Measurements from ENCODE around the gene HIPK2.

Gene HIPK2

DNA sequence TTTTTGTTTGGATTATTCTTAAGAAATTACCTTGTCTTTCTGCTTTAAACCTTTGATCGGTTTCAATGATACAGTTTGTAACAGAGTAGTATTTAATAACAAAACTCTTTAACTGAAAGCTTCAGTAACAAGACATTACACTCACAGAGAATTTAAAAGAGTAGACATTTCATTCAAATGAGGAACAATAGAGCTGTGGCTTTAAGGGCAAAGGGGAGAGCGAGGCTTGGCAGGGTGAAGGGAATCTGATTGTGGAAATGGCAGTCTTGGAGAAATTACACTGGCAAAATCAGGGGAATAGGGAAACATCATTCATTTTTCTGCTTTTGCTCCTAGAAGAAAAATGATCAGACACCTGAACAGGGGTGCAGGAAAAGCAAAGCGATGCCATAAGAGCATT is 5.1 kb upstream of the HIPK2 start:
- no peak for DNase-seq

DNA sequence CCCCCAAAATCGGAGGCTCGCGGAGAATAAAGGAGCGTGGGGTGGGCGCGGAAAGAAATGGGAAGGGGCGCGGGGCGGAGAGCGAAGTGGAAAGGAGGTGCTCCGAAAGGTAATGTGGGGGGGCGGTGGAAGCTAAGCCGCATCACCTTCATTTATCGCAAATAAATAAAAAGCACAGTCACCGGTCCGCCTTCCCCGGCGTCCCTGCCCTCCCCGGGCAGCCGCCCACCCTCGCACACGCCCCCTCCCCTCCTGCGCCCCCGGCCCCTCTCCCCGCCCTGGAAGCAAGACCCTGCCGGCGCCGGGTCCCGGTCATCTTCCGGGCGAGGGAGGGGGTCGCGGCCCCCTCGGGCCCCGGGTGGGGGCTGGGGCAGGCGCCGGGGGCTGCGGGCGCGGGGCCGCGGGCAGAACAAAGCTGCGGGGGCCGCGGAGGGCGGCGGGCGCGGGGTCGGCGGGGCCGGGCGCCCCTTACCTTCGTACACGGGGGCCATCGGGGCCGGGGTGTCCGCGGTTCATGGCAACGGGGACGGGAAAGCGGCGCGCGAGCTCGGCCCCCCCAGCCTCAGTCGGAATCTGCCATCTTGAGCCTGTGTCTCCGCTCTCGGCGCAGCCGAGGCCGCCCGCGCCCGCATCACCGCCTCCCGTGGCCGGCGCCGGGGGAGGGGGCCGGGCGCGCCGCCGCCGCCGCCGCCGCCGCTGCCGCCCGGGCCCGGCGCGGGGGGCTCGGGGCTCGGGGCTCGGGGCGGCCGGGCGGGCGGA is 486 bp downstream of the HIPK2 start:
- no peak for DNase-seq

DNA sequence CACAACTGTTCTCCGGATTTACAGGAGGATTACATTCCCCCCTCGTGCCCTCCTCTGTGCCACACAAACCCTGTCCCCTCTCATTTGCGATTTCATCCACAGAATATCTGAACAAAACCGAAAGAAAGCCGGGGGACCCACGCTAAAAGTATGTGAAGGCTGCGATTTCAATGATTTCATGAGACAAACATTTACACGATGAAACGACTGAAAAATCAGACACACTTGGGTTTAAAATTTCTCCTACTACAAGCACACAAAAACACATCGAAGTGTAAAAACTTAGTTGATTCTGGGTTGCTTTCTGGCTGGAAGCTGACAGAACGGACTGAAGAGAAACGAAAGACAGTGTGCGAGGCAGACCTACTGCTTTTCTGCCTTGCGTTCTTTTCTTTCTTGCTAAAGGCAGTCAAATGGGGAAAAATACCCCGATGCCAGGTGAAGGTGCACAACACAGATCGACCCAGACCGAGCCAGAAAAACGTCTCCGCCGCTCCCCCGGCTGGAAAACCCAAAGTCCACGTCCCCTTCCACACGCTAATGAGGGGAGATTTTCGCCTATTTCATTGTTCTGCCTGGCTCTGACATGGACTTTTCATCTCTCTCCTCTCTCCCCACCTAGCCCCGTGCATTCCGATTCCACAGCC is 1.2 kb downstream of the HIPK2 start:
- DNase-seq = peak; percentile 57 to 70

DNA sequence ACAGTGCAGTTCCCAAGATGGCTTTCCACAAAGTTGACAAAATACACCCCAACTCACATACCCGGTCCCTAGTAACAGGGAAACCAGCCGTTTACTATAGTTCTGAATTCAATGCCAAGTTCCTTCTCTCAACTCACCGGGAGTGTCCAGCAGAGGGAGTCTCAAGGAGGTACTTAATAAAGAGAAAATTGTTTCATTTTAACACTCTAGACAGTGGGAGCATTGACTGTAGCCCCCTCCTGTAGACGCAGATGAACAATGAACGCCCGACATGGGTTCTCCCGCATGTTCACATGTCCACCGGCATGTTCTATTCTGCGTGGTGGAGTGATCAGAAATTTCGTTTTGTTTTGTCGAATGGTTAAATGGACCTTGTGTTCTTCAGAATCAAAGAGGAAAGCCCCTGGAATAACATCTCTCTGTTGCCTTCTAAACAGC is 1.9 kb downstream of the HIPK2 start:
- peak; percentile 72 to 93 for DNase-seq

DNA sequence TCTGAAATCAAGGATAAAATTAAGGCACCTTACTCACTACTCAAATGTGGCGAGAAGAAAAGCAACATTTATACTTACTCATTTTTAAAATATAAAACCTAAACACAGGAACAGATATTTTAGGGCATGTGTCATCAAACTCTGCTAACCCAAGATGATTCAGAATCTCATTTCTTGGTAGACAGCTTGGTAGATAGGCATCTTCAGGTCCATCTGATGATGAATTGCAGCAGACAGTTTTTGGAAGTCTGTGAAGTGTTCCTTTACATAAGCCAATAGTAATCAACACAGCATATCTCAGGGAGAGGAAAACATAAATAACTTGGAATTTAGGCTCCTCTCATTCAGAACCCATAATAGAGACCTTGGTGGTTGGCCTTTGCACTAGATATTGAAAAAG is 3.4 kb downstream of the HIPK2 start:
- DNase-seq = no peak

DNA sequence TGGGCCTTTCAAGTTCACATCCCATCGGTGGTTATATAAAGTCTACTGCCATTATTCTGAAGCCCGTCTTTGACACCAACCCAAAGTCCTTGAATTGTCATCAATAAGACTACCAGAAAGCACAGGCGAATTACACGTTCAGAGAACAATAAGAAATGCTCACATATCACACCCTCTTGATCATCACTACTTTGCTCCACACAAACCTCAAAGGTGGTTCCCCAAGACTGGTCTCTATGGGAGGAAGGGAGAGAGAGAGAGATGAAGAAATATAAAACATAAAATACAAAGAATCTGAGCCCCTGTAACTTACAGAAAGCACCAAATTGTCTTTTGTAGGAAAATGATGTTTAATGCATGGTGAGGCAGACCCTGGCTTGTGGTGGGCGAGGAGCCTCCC is 4.4 kb downstream of the HIPK2 start:
- DNase-seq = no peak

DNA sequence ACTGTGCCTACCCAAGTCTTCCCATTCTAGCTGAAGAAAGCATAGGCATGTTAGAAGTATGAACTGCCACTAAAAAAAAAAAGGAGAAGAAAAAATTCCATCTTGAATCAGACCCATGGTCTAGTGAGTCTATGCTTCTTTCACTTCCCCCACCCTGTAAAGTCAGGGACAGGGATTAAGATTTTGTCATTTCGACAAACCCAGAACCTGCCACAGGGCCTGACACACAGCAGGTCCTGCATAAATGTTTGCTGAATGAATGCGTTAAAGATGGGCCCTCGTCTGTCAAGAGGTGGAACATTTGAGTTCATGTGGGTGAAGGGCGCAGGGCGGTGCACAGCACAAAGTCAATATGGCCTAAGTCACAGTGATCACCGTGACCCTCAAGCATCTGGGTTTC is 4.9 kb downstream of the HIPK2 start:
- peak; percentile 71 to 76 for DNase-seq

DNA sequence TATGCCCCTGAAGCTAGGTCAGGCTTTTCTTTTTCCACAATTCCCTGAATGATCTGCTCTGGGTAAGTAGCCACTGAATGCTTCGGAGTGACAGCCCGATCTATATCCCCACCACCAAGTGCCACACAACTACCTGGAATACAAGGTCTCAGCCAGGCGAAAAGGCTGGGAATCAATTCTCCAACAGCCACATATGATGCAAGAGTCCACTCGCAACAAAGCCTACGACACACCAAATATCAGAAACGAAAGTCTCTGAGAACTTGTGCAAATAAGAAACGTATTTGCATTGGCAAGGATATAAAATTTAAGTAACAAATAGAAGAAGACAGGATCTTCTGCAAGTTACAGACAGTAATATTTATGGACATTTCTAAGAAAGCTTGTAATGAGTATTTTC is 5.7 kb downstream of the HIPK2 start:
- peak in 1 of 2 donors; percentile 48 for DNase-seq

DNA sequence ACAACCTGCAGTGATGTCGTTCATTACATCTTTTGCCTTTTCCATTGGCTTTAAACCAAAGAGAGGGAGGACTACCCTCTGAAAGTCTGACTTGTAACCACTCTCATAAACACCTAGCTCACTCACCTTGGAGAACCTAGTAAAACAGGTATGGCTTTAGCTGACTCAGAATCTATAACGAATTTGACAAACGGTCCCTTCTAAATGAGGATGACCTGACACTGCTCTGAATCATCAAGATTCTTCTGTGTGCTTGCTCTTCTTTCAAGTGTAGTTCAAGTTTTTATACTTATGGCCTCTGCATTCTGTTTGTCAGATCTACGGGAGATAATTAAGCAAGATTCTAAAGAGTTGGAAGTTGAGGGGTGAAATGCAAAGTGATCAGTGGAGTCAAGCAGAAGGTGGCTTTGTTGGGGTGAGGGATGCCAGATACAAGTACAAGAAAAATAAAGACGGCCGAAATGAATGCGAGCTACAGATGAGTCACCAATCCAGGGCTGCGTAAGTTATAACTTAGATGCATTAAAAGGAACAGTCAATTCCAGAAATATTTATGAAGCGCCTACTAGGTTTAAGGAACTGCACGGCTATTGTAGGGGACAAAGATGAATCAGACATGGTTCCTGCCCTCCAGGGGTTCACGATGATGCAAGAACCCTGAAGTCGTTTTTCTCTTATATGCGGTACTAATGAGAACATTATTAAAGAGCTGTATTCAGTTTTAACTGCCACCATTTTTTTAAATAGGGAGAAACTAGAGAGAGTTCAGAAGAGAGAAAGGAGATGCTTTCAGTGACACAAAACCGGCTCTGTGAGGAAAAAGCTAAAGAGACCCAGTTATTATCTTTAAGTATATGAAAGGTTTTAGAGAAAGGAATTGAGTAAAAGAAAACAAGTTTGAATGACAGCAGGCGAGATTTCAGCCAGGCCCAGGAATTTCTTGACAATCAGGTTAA is 6.5 kb downstream of the HIPK2 start:
- peak; percentile 67 to 71 for DNase-seq

DNA sequence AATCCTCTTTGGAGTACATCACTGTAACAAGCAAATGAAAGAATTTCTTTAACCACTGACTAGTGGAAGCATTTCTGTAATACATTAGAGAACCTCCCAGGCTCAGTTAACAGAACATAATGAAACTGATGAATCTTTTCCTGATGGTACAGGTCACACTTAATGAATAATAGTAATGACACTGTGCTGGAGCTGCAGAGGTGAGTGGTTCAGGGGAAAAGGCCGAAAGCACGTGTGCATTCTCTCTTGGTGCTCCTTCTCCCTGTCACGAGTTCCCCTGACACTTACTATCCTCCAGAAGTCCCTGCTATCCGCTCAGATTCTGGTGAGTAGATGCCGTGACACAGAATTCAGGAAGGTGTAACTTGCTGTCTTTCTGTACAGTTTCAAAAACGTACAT is 8.0 kb downstream of the HIPK2 start:
- DNase-seq = no peak

DNA sequence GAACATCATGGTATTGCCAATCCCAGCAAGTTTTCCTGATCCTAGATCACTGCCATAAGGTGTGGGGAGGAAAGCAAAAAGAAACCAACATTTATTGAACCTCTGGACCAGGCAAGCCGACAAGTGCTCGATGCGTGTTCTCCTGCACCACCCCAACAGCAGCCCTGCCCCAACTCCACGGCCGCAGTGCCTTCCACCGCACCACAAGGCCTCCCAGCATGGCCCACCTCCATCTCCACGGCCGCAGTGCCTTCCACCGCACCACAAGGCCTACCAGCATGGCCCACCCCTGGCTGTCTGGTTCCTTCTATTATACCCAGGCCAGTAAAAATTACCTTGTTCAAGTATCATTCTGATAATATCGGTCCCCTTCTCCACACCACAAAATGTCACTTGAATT is 8.7 kb downstream of the HIPK2 start:
- DNase-seq = no peak

DNA sequence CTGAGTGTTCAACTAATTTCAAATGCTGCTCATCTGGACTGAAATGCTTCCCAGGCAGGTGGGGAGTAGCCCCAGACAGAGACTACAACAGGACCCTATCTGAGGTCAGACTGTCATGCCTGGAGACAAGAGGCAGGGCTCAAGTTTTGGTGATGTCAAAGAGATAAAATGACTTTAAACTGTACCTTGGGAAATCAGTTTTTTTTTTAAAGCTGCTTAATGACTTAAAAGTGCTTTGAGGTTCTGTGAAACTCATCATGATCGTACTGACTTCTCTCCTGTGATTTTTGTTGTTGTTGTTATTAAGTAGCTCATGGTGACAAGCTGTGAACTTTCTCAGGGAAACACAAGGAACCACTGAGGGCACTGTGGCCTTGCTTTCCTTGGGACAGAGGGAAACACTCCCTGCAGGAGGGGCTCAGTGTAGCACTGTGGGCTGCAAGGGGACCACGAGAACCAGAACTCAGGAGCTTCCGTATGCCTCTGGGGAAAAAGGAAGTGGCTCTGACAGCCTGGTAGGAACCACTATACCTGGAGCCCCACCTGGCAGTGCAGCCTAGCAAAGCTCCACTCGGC is 9.5 kb downstream of the HIPK2 start:
- no peak for DNase-seq

DNA sequence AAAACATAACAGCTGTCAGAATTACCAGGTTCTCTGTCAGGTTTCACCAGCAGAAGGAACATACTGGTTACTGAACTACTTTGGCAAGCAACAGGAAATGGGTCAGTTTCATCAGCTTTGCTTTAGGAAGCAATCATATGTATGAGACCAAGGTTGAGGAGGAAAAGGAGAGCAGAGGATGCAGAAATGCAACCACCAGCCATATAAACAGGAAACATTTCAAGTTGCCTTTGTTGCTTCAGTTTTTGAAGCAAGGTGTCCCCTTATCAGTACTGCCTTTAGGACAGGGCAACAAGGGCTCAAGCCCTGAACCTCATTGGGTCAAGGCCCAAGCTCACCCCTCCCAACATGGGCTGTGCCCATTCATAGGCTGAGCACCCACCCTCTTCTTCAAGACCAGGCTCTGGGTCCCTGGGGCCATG is 10.2 kb downstream of the HIPK2 start:
- DNase-seq = no peak

DNA sequence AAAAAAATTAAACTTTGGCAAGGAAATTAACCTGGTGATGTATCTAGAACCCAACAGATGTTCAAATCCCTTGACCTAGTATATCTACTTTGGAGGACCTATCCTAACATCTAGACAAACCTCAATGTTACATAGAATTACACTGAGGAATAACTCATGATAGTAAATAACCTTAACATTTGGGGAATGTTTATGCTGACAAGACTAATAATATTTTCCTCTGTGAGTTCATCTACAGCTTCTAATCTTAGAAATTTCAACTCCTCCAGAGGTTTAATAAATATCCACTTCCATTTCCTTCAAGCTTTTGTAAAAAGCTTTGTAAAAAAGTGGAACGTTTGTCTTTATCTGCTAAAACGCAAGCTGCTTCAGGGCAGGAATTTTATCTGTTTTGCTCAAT is 12.7 kb downstream of the HIPK2 start:
- DNase-seq = no peak

DNA sequence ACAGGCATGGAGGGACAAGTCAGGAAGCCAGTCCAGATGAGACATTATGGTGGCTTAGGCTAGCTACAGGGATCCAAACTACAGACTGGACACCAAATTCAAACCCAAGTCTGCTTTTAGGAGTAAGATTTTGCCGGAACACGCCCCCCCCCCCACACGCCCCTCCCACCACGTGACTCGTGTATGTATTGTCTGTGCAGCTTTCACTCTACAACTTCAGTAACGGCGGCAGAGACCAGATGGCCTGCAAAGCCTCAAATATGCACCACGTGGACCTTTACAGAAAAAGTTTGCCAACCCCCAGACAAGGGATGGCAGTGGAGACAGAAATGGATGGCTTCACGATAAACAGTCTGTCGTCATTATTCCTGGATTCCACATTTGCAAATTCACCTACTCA is 14.5 kb downstream of the HIPK2 start:
- no peak for DNase-seq

DNA sequence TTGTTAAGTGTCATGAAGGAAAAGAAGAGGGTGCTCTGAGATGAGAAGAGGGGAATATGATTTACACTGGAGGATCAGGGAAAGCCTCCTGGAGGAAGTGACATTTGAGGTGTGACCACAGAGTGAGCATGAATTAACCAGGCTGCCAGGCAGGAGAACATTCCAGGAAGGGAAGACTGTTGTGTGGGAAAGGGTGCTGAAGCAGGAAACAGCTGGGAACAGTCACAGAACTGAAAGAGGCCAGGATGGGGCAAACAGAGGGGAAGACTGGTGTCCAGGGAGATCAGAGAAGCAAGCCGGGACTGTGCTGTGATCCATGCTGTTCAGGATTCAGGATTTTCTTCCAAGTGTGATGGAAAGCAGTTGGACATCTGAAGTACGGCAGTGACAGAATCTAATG is 14.9 kb downstream of the HIPK2 start:
- DNase-seq = no peak

DNA sequence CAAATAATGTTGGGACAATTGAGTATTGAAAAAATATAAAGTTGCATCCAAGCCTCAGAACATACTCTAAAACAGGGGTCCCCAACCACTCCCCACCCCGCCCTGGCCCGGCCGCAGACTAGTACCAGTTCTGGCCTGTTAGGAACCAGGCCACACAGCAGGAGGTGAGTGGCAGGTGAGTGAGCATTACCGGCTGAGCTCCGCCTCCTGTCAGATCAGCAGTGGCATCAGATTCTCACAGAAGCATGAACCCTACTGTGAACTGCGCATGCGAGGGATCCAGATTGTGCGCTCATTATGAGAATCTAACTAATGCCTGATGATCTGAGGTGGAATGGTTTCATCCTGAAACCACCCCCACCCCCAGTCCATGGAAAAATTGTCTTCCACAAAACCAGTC is 19.4 kb downstream of the HIPK2 start:
- no peak for DNase-seq

DNA sequence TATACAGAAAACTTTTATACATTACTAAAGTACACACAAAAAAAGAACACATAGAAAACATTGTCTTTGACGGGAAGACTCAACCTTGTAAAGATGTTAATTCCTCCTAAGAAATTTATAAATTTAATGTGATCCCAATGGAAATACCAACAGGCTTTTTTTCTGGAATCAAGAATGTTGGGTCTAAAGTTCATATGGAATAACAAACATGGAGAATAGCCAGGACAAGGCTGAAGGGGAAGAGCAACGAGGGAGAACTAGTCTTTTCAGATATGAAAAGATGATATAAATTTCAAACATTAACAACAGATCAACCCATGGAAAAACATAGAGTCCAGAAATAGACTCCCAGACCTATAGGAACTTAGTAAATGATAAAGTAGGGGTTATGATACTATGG is 19.8 kb downstream of the HIPK2 start:
- no peak for DNase-seq

DNA sequence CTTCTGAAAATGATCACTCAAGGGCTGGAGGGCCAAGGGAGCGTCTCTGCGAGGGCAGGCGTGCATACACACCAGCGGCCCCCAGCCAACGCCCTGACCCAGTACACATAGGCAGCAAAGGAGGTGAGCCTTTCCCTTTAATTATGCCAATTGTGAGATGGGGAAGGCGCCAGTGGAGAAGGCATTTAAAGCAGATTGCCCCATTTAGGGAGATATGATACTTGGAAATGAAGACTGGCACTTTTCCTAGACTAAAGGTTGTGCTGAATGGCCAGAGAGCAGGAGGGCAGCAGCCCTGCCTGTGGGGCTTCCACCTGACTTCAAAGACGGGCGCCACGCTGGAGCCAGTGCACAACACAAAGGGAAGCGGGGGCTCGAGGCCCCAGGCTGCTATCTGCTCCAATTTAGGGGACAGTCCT is 24.1 kb downstream of the HIPK2 start:
- no peak for DNase-seq

DNA sequence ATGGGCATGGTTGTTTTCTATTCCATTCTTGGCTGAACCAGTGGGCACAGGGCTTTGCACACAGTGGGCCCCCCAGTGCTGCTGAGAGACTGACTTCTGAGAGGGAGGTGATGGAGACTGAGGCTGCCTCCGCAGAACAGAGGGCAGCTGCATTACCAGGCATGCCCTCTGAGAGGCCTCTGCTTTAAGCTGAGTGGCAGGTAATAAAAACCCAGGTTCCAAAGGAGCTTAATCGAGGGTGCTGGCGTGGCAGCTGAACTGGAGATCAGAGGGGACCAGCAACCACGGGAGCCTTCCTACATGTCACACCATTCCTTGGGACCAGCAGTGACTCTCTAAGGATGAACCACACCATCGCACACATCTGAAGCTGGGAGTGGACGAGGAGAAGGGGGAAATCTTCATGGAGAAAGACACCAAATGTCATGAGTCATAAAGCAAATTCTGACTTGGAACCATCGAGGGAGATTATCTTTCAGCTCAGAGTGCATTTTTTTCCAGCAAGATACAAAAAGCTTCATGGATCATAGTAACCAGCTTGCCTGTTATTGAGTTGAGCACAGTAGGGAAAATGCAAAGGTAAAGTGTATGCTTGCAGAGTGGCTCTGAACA is 24.6 kb downstream of the HIPK2 start:
- no peak for DNase-seq

DNA sequence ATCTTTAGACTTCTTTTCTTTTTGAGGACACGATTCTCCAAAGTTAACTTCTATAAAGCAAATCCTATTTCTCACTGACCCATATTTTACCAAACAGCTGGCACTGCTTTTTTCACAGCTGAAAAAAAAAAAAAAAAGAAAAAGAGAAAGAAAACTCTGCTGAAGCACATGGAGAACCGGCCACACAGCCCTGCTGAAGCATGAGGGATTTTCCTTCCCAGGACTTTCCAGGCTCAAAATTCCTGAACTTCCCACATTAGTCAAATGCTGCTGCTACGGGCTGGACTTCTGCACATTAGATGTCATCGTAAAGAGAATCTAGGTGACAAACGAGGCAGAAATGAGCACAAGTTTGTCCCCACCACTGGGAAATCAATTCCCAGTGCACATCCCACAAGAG is 25.2 kb downstream of the HIPK2 start:
- DNase-seq = peak in 1 of 2 donors; percentile 37

DNA sequence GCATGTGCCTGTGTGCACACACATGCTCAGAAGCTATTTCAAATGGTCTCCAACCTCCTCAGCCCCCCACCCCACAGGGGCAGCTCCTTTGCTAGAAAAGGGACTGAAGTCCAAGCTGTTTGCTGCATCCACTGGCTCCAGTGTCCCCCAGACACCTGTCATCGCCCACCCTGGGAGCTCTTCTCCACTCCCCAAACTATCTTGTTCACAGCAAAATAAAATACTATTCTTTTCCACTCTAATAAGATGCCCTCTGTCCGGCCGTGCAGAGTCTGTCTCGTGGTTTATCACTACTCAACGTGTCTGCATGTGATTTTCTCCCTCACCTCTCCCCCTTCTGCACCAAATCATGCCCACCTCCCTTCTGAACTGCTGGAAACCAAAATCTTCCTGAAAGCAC is 25.6 kb downstream of the HIPK2 start:
- no peak for DNase-seq
